Measurements from ENCODE around the gene EMC1.

- TF ChIP-seq CTCF (IDR thresholded peaks at IDR 0.05) (no peak), USF2 (IDR thresholded peaks at IDR 0.05) (no peak), REST (IDR thresholded peaks at IDR 0.05) (no peak), POLR2A (IDR thresholded peaks at IDR 0.05; ENCODE audit: low read length) (no peak), BCL3 (IDR thresholded peaks at IDR 0.05) (no peak), JUNB (IDR thresholded peaks at IDR 0.05) (no peak), KDM1A (IDR thresholded peaks at IDR 0.05; ENCODE audit: low read depth) (no peak), MYC (IDR thresholded peaks at IDR 0.05; ENCODE audit: borderline replicate concordance, low read length) (no peak), MAX (IDR thresholded peaks at IDR 0.05) (no peak), KDM5A (IDR thresholded peaks at IDR 0.05) (no peak), EP300 (IDR thresholded peaks at IDR 0.05) (no peak), PBX3 (IDR thresholded peaks at IDR 0.05) (no peak), RFX5 (IDR thresholded peaks at IDR 0.05) (no peak), HDAC2 (IDR thresholded peaks at IDR 0.05) (no peak)
These were observed 81.7 kb downstream of the EMC1 start for GRCh38 chr1:19169642-19170041.

All from A549 (cell line).